ENCODE results near the gene NFYC.

GRCh38 chr1:40648928-40649591 lies 42.4 kb upstream of the NFYC start:
- no peak for TF ChIP-seq CTCF (IDR thresholded peaks at IDR 0.05)
- no peak for TF ChIP-seq POLR2AphosphoS5 (IDR thresholded peaks at IDR 0.05)
- no peak for TF ChIP-seq EP300 (IDR thresholded peaks at IDR 0.05)

Data from sigmoid colon (tissue), 4 donors.